Large intestine (tissue), 3 donors: Measurements from ENCODE around the gene ILF3. TPM values are rescaled to one million over a fixed set of nuclear protein-coding genes. Genes with fewer than 3 reads are reported as not detected.

ENCODE experiments used
- DNase-seq, 2 donors: peaks; one replicate each; pipeline versions ENCODE4 v3.0.0 to v3.0.0-alpha.2; 2013
- H3K27ac ChIP-seq: one replicate; pipeline ENCODE4 v1.5.1; 2013; ENCODE audit warnings: low read length
- H3K27me3 ChIP-seq: 2 replicates; pipeline ENCODE4 v1.6.1; 2013; ENCODE audit warnings: low read length; ENCODE audit not compliant: control insufficient read depth, insufficient read depth
- H3K36me3 ChIP-seq: 2 replicates; pipeline ENCODE4 v1.6.1; 2013; ENCODE audit warnings: low read length; ENCODE audit not compliant: control insufficient read depth, insufficient read depth
- H3K4me1 ChIP-seq: one replicate; pipeline ENCODE4 v1.6.1; 2013; ENCODE audit warnings: low read length; ENCODE audit not compliant: control insufficient read depth, insufficient read depth
- H3K4me3 ChIP-seq: one replicate; pipeline ENCODE4 v1.5.1; 2013; ENCODE audit warnings: low read length
- H3K9me3 ChIP-seq: one replicate; pipeline ENCODE4 v1.6.1; 2013; ENCODE audit warnings: mild to moderate bottlenecking, low read depth, low read length, moderate library complexity; ENCODE audit not compliant: control insufficient read depth
- WGBS: methylation state at CpG from one replicate; pipeline ENCODE4 v1.1.5; 2013; ENCODE audit warnings: low lambda C conversion rate; ENCODE audit not compliant: insufficient coverage; 5-methylcytosine and 5-hydroxymethylcytosine counted together
- polyA plus RNA-seq: library from polyadenylated mRNA; unstranded; fragments of 120-200 nt; gene quantifications from one replicate; pipeline ENCODE4 v1.2.1, GENCODE V29; 2013

Gene ILF3
- polyA plus RNA-seq, 1 donor: 199 TPM

DNA sequence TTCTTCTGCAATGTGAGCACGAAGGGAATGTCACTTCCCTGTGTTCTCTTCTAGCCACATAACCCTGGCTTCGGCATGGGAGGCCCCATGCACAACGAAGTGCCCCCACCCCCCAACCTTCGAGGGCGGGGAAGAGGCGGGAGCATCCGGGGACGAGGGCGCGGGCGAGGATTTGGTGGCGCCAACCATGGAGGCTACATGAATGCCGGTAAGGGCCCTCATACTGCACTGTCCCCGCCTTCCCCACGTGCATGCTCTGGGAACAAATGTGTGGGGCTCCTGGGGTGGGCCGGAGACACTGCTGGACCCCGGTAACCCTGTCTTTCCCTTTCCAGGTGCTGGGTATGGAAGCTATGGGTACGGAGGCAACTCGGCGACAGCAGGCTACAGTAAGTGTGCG, 29.4 kb downstream of the ILF3 start:
- WGBS: no CpG with 5 or more reads among the region's 21 CpGs
- Histone ChIP-seq H3K36me3 (peaks cover 98% of the 10 kb centered on the region), H3K4me3 (no peak overlapping the region), H3K9me3 (no peaks in the 10 kb centered on the region), H3K27me3 (no peaks in the 10 kb centered on the region), H3K27ac (no peak overlapping the region), H3K4me1 (no peaks in the 10 kb centered on the region)
- DNase-seq: no peak

DNA sequence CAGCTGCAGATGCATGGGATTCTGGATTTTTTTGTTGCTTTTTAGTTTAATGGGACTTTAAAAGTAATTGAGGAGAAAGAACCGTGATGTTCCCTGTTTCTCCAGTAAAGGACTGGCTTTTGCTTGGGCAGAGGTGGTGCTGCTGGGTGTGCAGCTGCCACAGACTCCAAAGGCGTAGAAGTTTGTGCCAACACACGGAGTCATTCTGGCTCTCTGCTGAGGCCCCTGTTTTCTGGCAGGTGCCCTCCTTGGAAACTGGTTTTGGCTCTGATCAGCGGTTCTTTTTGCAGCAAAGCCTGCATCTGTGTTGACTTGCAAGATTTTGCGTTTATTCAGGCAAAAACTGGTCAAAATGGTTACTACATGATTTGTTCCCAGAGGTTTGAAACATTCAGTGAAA, 31.1 kb downstream of the ILF3 start:
- no peak for DNase-seq
- no peak overlapping the region for H3K27ac ChIP-seq
- peaks cover 97% of the 10 kb centered on the region for H3K36me3 ChIP-seq
- no peaks in the 10 kb centered on the region for H3K9me3 ChIP-seq
- no peaks in the 10 kb centered on the region for H3K27me3 ChIP-seq
- no peak overlapping the region for H3K4me3 ChIP-seq
- H3K4me1 ChIP-seq: no peaks in the 10 kb centered on the region
- 83% methylated on average over 2 of the region's 5 CpGs for WGBS

DNA sequence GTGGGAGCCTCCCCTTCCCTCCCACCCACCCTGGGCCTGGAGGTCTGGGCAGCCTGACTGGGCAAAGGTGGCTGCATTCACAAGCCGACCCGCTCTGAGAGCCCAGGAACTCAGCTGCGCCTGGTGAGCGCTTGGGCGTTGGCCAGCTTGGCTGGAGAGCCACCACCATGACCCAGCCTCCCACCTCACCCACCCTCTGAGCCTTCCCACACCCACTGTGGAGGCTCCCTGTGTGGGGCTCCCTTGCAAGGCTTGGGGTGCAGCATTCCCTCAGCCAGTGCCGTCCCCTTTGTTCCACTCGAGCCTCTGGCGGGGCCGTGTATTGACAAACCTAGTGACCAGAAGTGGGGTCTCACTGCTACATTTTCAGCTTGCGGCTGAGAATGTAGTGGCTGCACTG, 32.0 kb downstream of the ILF3 start:
- Histone ChIP-seq H3K9me3 (no peaks in the 10 kb centered on the region), H3K4me3 (no peak overlapping the region), H3K27ac (no peak overlapping the region), H3K27me3 (no peaks in the 10 kb centered on the region), H3K4me1 (no peaks in the 10 kb centered on the region), H3K36me3 (peaks cover 97% of the 10 kb centered on the region)
- no peak for DNase-seq
- WGBS: no CpG with 5 or more reads among the region's 10 CpGs

DNA sequence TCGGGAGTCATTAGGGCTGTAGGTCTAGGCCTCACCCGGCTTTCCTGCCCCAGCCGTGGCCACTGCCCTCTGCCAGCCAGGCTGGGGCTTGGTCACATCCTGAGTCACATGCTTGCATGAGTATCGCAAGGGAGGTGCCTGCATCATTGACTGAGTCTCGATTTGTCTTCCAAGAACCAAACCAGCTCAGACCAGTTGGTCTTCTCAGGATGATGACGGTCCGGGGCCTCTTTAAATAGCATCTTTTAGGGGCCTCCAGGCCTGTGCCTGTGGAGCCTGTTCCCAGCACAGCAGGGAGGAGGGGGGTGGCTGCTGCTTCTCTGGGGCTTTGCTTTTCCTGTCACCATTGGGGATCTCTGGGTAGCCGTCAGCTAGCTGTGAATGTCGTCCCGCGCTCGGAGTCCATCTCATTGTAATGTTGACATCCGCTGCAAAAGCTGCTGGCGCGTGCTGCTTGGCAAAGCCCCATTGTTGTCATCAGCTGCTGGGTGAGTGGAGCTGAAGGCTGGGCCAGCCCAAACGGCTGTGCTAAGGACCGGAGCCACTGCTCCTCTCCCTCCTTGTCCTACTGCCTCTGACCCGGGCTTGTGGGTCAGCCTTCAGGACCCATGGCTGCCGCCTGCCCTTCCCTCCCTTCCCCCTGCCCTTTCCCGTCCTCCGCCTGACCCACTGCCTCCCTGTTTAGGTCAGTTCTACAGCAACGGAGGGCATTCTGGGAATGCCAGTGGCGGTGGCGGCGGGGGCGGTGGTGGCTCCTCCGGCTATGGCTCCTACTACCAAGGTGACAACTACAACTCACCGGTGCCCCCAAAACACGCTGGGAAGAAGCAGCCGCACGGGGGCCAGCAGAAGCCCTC, 32.7 kb downstream of the ILF3 start:
- no CpG with 5 or more reads among the region's 31 CpGs for WGBS
- Histone ChIP-seq H3K4me1 (no peaks in the 10 kb centered on the region), H3K4me3 (no peak overlapping the region), H3K9me3 (no peaks in the 10 kb centered on the region), H3K36me3 (peaks cover 97% of the 10 kb centered on the region), H3K27ac (no peak overlapping the region), H3K27me3 (no peaks in the 10 kb centered on the region)
- no peak for DNase-seq

DNA sequence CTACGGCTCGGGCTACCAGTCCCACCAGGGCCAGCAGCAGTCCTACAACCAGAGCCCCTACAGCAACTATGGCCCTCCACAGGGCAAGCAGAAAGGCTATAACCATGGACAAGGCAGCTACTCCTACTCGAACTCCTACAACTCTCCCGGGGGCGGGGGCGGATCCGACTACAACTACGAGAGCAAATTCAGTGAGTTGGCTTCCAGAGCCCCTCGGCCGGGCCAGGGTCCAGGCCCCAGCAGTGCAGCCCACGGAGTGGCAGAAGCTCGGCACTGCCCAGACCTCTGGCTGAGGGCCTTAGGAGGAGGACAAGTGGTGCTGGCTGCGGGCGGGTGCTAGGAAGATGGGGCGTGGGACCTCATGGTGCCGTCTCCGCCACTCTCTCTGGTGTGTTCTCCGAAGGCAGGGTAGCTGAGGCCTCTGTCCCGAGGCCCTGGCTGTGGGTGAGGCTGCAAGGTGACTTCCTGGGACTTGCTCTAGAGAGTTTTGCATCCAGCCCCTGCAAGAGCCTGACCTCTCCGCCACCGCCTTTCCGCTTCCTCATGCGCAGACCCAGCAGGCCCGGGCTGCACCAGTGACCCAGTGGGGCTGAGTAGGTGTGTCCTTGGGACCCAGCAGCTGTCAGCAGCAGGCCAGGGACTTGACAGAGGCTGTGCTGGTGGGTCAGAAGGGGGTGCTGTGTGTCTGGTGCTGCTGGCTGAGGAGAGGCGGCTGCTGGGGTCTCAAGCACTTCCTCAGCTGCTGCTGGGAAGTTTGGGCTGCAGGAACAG, 33.6 kb downstream of the ILF3 start:
- DNase-seq: no peak
- no peaks in the 10 kb centered on the region for H3K27me3 ChIP-seq
- no peaks in the 10 kb centered on the region for H3K4me1 ChIP-seq
- no peak overlapping the region for H3K27ac ChIP-seq
- H3K9me3 ChIP-seq: no peaks in the 10 kb centered on the region
- WGBS: 100% methylated on average over 1 of the region's 25 CpGs
- H3K4me3 ChIP-seq: no peak overlapping the region
- H3K36me3 ChIP-seq: peaks cover 97% of the 10 kb centered on the region

DNA sequence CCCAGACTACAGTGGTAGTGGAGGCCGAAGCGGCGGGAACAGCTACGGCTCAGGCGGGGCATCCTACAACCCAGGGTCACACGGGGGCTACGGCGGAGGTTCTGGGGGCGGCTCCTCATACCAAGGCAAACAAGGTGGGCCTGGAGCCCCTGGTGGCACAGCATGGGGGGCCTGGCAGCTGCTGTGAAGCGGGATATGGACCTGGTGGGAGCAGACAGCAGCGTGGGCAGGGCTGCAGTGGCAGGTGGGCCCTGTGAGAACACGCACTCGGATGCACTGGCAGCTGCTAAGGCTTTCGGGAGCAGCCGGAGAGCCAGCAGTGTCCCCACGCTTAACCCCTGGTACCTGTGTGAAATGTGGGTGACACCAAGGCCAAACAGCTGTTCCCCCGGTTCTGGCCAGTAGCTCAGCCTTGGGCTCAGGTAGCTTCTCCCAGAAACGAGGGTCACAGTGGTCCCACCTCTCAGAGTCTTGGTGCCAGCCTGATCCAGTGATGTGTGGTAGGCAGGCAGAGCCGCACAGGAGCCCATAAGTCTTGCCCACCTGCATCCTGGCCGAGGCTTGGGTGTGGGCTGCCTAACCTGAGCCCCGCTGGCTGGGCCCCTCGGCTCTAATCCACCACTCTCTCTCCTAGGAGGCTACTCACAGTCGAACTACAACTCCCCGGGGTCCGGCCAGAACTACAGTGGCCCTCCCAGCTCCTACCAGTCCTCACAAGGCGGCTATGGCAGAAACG, 34.6 kb downstream of the ILF3 start:
- Histone ChIP-seq H3K4me3 (no peak overlapping the region), H3K9me3 (no peaks in the 10 kb centered on the region), H3K4me1 (no peaks in the 10 kb centered on the region), H3K27me3 (no peaks in the 10 kb centered on the region), H3K36me3 (peaks cover 87% of the 10 kb centered on the region), H3K27ac (no peak overlapping the region)
- DNase-seq: no peak
- no CpG with 5 or more reads among the region's 27 CpGs for WGBS

DNA sequence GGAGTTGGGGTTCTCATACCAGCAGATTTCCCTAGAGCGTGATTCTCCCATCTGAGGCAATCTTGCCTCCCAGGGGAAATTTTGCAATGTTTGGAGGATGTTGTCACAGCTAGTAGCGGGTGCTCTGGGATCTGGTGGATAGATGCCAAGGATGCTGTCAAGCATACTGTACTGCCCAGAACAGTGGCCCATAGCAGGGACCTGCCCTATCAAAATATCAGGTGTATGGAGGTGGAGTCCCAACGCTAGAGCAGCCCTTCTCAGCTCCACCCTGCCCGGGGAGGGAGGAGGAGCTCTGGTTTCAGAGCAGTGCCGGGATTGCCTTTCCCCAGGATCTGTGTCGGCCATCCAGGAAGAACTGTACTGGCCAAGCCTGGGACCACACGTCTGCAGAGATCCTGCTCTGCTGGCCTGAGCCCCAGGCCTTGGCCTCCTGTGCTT, 36.2 kb downstream of the ILF3 start:
- Histone ChIP-seq H3K27me3 (no peaks in the 10 kb centered on the region), H3K4me1 (peaks cover 5% of the 10 kb centered on the region), H3K9me3 (no peaks in the 10 kb centered on the region), H3K36me3 (peaks cover 71% of the 10 kb centered on the region), H3K27ac (no peak overlapping the region), H3K4me3 (no peak overlapping the region)
- WGBS: no CpG with 5 or more reads among the region's 7 CpGs
- no peak for DNase-seq

DNA sequence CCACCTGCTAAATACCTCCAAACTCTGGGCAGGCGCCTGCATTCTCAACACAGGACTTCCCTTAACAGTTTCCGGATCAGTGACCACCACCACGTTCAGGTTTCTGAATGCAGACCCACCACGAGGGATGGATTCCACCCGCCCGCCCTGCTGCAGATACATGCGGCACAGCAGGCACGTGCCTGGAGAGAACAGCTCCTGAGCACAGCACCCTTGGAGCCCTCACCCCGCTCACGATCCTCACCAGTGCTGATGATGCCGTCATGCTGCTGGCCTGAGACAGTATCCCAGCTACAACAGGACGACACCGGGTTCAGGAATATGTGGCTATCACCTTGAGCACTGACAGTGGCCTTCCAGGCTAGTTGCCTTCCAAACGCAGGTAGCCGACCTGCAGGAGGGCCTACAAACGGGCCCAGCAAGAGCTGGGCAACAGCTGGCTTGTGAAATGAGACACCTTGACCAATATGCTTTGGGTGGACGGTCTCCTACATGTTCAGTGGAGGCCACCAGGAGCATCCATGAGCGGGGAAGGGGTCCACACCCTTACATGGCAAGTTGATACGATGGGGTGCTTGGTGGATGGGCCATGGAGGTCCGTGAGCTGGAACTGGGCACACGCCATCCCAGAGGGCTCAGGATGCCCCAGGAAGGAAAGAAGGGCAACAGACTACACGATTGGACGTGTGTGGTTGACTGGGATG, 37.2 kb downstream of the ILF3 start:
- Histone ChIP-seq H3K4me1 (peaks cover 7% of the 10 kb centered on the region), H3K9me3 (no peaks in the 10 kb centered on the region), H3K4me3 (no peak overlapping the region), H3K27me3 (no peaks in the 10 kb centered on the region), H3K36me3 (peaks cover 62% of the 10 kb centered on the region), H3K27ac (no peak overlapping the region)
- DNase-seq: no peak
- WGBS: no CpG with 5 or more reads among the region's 23 CpGs

DNA sequence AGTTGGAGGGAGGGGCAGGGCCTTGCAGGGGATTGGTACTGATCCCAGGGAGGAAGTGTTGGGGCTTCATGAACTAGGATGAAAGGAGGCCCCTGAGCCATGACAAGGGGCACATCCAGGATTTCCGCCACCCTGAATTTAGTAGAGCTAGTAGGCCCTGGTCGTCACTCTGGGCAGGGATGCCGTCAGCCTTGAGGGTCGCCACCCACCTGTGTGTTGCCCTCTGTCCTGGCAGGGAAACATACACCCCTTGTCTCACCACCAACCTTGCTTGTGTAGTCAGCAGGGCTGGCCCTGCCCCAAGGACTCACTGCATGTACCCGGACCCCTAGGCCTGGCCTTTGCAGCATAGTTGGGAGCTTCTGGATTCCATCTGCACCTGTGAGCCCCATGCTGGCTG, 37.7 kb downstream of the ILF3 start:
- Histone ChIP-seq H3K36me3 (peaks cover 57% of the 10 kb centered on the region), H3K4me1 (peaks cover 7% of the 10 kb centered on the region), H3K27ac (no peak overlapping the region), H3K4me3 (no peak overlapping the region), H3K27me3 (peaks cover 2% of the 10 kb centered on the region), H3K9me3 (no peaks in the 10 kb centered on the region)
- WGBS: no CpG with 5 or more reads among the region's 5 CpGs
- DNase-seq: no peak
